Fibroblast of lung (primary cell): ENCODE data around the gene NDP.

Source experiments
- EZH2 ChIP-seq: IDR thresholded peaks from 2 replicates; pipeline ENCODE4 v1.5.1; 2012; ENCODE audit warnings: low read length, control low read depth, mild to moderate bottlenecking; ENCODE audit errors: missing control alignments
- TF ChIP-seq, protein P1 (sequence below), 2 donors: IDR thresholded peaks in 1 of 2; conservative IDR thresholded peaks in 1 of 2; 1 replicate in 1 of 2; 2 replicates in 1 of 2; pipeline ENCODE4 v1.5.1; 2011 to 2012; ENCODE audit warnings: low read length in 2 of 2, control low read depth in 1 of 2, inconsistent platforms in 1 of 2, low read depth in 1 of 2, mild to moderate bottlenecking in 1 of 2

DNA sequence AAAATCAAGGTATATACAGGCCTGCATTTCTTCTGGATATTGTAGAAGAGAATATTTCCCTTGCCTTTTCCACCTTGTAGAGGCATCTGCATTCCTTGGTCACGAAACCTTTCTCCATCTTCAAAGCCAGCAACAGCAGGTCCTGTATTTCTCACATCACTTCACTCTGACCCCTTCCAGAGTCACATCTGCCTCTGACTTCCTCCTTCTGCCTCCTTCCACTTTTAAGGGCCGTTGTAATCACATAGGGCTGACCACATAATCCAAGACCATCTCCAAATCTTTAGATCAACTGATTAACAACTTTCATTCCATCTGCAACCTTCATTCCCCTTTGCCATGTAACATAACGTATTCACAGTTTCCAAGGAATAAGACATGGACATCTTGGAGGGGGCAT, 38.3 kb upstream of the NDP start:
- TF ChIP-seq, protein P1, sequence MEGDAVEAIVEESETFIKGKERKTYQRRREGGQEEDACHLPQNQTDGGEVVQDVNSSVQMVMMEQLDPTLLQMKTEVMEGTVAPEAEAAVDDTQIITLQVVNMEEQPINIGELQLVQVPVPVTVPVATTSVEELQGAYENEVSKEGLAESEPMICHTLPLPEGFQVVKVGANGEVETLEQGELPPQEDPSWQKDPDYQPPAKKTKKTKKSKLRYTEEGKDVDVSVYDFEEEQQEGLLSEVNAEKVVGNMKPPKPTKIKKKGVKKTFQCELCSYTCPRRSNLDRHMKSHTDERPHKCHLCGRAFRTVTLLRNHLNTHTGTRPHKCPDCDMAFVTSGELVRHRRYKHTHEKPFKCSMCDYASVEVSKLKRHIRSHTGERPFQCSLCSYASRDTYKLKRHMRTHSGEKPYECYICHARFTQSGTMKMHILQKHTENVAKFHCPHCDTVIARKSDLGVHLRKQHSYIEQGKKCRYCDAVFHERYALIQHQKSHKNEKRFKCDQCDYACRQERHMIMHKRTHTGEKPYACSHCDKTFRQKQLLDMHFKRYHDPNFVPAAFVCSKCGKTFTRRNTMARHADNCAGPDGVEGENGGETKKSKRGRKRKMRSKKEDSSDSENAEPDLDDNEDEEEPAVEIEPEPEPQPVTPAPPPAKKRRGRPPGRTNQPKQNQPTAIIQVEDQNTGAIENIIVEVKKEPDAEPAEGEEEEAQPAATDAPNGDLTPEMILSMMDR (conservative IDR thresholded peaks at IDR 0.05 in 1 of 2, IDR thresholded peaks at IDR 0.05 in 1 of 2; ENCODE audit: low read depth in 1 of 2, low read length in 2 of 2): no peak
- no peak for TF ChIP-seq EZH2
